Neural progenitor cell (in vitro differentiated cells): ENCODE measurements around the gene CLSTN2. TPM values are rescaled to one million over a fixed set of nuclear protein-coding genes. Genes with fewer than 3 reads are reported as not detected.

ENCODE experiments used
- DNase-seq: peaks from one replicate; pipeline ENCODE4 v3.0.0-alpha.2; 2016; ENCODE audit warnings: low spot score
- H2AFZ ChIP-seq: fragments of 200-600 bp; sonication (generic); replicated peaks from 2 replicates; pipeline ENCODE4 v1.6.1; 2016; ENCODE audit warnings: antibody characterized with exemption
- H3F3A ChIP-seq: fragments of 200-600 bp; sonication (generic); 2 replicates; pipeline ENCODE4 v1.6.1; 2016; ENCODE audit warnings: antibody characterized with exemption, low read depth
- H3K27ac ChIP-seq: fragments of 200-600 bp; sonication (generic); 2 replicates; pipeline ENCODE4 v1.5.1; 2016; ENCODE audit warnings: mild to moderate bottlenecking
- H3K27me3 ChIP-seq: fragments of 200-600 bp; sonication (generic); 2 replicates; pipeline ENCODE4 v1.6.1; 2016; ENCODE audit warnings: mild to moderate bottlenecking, moderate library complexity
- H3K36me3 ChIP-seq: fragments of 200-600 bp; sonication (generic); 2 replicates; pipeline ENCODE4 v1.5.1; 2016
- H3K4me1 ChIP-seq: fragments of 200-600 bp; sonication (generic); 2 replicates; pipeline ENCODE4 v1.6.1; 2016; ENCODE audit warnings: mixed run types
- H3K4me2 ChIP-seq: fragments of 200-600 bp; sonication (generic); 2 replicates; pipeline ENCODE4 v1.6.1; 2016
- H3K4me3 ChIP-seq: fragments of 200-600 bp; sonication (generic); 2 replicates; pipeline ENCODE4 v1.5.1; 2016
- H3K79me2 ChIP-seq: fragments of 200-600 bp; sonication (generic); 2 replicates; pipeline ENCODE4 v1.6.1; 2016; ENCODE audit warnings: low read depth
- H3K9ac ChIP-seq: fragments of 200-600 bp; sonication (generic); 2 replicates; pipeline ENCODE4 v1.6.1; 2016
- H3K9me3 ChIP-seq: fragments of 200-600 bp; sonication (generic); 2 replicates; pipeline ENCODE4 v1.5.1; 2016; ENCODE audit warnings: low read depth
- H4K20me1 ChIP-seq: fragments of 200-600 bp; sonication (generic); 2 replicates; pipeline ENCODE4 v1.6.1; 2016; ENCODE audit warnings: low read depth
- H3K27ac Mint-ChIP-seq: 3 replicates; pipeline ENCODE4 v1.8.0; 2021; ENCODE audit warnings: mixed read lengths
- H3K27me3 Mint-ChIP-seq: 2 replicates; pipeline ENCODE4 v1.8.0; 2022; ENCODE audit warnings: low read depth, mild to moderate bottlenecking, inconsistent platforms, moderate library complexity, mixed read lengths; ENCODE audit not compliant: insufficient read depth
- H3K36me3 Mint-ChIP-seq: 3 replicates; pipeline ENCODE4 v1.8.0; 2021; ENCODE audit warnings: mixed read lengths
- H3K4me1 Mint-ChIP-seq: 3 replicates; pipeline ENCODE4 v1.8.0; 2021; ENCODE audit warnings: mixed read lengths
- H3K4me3 Mint-ChIP-seq: 3 replicates; pipeline ENCODE4 v1.8.0; 2021; ENCODE audit warnings: mild to moderate bottlenecking, moderate library complexity, mixed read lengths
- H3K9me3 Mint-ChIP-seq: 3 replicates; pipeline ENCODE4 v1.8.0; 2020; ENCODE audit warnings: mixed read lengths
- EZH2 ChIP-seq: fragments of 200-600 bp; sonication (generic); IDR thresholded peaks from 2 replicates; pipeline ENCODE4 v1.6.1; 2017; ENCODE audit warnings: antibody characterized with exemption, mild to moderate bottlenecking, moderate library complexity
- EZH2phosphoT487 ChIP-seq: fragments of 200-600 bp; sonication (generic); IDR thresholded peaks from 2 replicates; pipeline ENCODE4 v1.6.1; 2017; ENCODE audit warnings: antibody characterized with exemption
- total RNA-seq: library from RNA; depleted of rRNA; stranded (reverse); fragments of >200 nt; gene quantifications from 2 replicates; pipeline ENCODE4 v1.2.3, GENCODE V29; 2015; ENCODE audit warnings: low replicate concordance
- TF ChIP-seq, protein P1 (sequence below): fragments of 200-600 bp; sonication (generic); IDR thresholded peaks from 2 replicates; pipeline ENCODE4 v1.5.1; 2017; ENCODE audit warnings: antibody characterized with exemption, mild to moderate bottlenecking

Gene CLSTN2
- total RNA-seq, 1 donor from 2014 or later: 0.22 TPM

DNA sequence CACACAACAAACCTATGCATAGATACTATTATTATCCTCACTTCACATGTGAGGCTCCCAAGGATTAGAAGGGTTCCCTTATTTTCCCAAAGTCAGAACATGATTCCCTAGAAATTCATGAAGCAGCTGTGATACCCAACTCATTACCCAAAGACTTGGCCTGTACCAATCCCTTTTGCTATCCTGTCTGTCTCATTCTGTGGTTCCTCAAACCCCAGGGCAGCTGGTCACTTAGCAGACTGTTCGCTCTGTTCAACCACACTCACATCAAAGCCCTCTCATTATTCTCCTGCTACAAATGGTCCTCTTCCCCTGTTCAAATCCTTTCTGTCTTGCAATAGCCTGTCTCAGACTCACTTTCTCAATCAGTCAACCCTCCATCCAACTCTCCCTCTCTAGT, 588.6 kb downstream of the CLSTN2 start:
- no peak overlapping the region for H3K27ac Mint-ChIP-seq
- Histone ChIP-seq H4K20me1 (no peaks in the 10 kb centered on the region), H3K4me1 (peaks cover 13% of the 10 kb centered on the region), H3K36me3 (no peaks in the 10 kb centered on the region), H3K4me3 (no peak overlapping the region), H3K9ac (no peak overlapping the region), H3K27me3 (no peaks in the 10 kb centered on the region), H3K27ac (no peak overlapping the region), H3K79me2 (no peaks in the 10 kb centered on the region), H3F3A (no peaks in the 10 kb centered on the region), H3K4me2 (no peak overlapping the region), H2AFZ (no peak overlapping the region), H3K9me3 (no peaks in the 10 kb centered on the region)
- H3K27me3 Mint-ChIP-seq: no peaks in the 10 kb centered on the region
- H3K4me1 Mint-ChIP-seq: no peaks in the 10 kb centered on the region
- DNase-seq: no peak
- TF ChIP-seq EZH2phosphoT487 (no peak), EZH2 (no peak)
- TF ChIP-seq, protein P1, sequence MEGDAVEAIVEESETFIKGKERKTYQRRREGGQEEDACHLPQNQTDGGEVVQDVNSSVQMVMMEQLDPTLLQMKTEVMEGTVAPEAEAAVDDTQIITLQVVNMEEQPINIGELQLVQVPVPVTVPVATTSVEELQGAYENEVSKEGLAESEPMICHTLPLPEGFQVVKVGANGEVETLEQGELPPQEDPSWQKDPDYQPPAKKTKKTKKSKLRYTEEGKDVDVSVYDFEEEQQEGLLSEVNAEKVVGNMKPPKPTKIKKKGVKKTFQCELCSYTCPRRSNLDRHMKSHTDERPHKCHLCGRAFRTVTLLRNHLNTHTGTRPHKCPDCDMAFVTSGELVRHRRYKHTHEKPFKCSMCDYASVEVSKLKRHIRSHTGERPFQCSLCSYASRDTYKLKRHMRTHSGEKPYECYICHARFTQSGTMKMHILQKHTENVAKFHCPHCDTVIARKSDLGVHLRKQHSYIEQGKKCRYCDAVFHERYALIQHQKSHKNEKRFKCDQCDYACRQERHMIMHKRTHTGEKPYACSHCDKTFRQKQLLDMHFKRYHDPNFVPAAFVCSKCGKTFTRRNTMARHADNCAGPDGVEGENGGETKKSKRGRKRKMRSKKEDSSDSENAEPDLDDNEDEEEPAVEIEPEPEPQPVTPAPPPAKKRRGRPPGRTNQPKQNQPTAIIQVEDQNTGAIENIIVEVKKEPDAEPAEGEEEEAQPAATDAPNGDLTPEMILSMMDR: no peak
- peaks cover 7% of the 10 kb centered on the region for H3K9me3 Mint-ChIP-seq
- no peaks in the 10 kb centered on the region for H3K36me3 Mint-ChIP-seq
- H3K4me3 Mint-ChIP-seq: no peak overlapping the region

DNA sequence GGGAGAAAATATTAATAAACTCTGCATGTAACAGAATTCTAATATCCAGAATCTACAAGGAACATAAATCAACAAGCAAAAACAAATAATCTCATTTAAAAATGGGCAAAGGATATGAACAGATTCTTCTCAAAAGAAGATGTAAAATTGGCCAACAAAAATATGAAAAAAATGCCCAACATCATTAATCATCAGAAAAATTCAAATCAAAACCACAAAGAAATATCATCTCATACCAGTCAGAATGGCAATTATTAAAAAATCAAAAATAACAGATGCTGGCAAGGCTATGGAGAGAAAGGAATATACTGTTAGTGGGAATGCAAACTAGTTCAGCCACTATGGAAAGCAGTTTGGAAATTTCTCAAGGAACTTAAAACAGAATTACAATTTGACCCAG, 592.2 kb downstream of the CLSTN2 start:
- Histone ChIP-seq H3K4me1 (peaks cover 10% of the 10 kb centered on the region), H3K36me3 (no peaks in the 10 kb centered on the region), H3K9me3 (no peaks in the 10 kb centered on the region), H3K27me3 (no peaks in the 10 kb centered on the region), H3K9ac (no peak overlapping the region), H2AFZ (no peak overlapping the region), H3K4me3 (no peak overlapping the region), H3K27ac (no peak overlapping the region), H3K79me2 (no peaks in the 10 kb centered on the region), H4K20me1 (no peaks in the 10 kb centered on the region), H3F3A (no peaks in the 10 kb centered on the region), H3K4me2 (no peak overlapping the region)
- no peaks in the 10 kb centered on the region for H3K4me1 Mint-ChIP-seq
- H3K4me3 Mint-ChIP-seq: no peak overlapping the region
- TF ChIP-seq, protein P1: no peak
- TF ChIP-seq EZH2phosphoT487: no peak
- TF ChIP-seq EZH2: no peak
- no peak overlapping the region for H3K27ac Mint-ChIP-seq
- no peaks in the 10 kb centered on the region for H3K36me3 Mint-ChIP-seq
- no peaks in the 10 kb centered on the region for H3K27me3 Mint-ChIP-seq
- no peak for DNase-seq
- no peaks in the 10 kb centered on the region for H3K9me3 Mint-ChIP-seq

DNA sequence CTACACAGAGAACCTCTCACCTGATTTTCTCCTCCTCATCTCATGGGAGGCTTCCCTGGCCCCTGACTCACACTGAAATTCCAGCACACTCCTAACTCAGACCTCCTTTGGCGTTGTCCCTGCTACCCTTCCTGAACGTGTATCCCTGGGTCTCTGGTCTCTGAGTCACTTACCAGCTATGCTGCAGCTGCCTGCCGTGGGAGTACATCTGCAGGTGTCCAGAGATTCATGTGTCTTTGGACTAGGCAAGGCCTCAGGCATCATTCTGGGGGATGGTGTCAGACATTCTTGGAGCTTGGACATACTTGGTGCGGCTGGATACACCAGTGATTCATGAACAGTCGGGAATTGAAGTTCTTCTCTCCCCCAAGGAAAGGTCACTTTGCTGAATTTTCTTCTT, 594.1 kb downstream of the CLSTN2 start:
- no peak overlapping the region for H2AFZ ChIP-seq
- no peak overlapping the region for H3K9ac ChIP-seq
- H3K4me1 ChIP-seq: no peaks in the 10 kb centered on the region
- no peak overlapping the region for H3K4me2 ChIP-seq
- Mint-ChIP-seq H3K4me3 (no peak overlapping the region), H3K27me3 (no peaks in the 10 kb centered on the region), H3K27ac (no peak overlapping the region), H3K9me3 (peaks cover 6% of the 10 kb centered on the region), H3K36me3 (no peaks in the 10 kb centered on the region), H3K4me1 (peaks cover 6% of the 10 kb centered on the region)
- H4K20me1 ChIP-seq: no peaks in the 10 kb centered on the region
- no peaks in the 10 kb centered on the region for H3K79me2 ChIP-seq
- no peak for TF ChIP-seq EZH2phosphoT487
- TF ChIP-seq, protein P1: no peak
- no peak for TF ChIP-seq EZH2
- no peaks in the 10 kb centered on the region for H3K36me3 ChIP-seq
- H3K27ac ChIP-seq: no peak overlapping the region
- no peak overlapping the region for H3K4me3 ChIP-seq
- no peak for DNase-seq
- H3F3A ChIP-seq: no peaks in the 10 kb centered on the region
- H3K9me3 ChIP-seq: no peaks in the 10 kb centered on the region
- no peaks in the 10 kb centered on the region for H3K27me3 ChIP-seq
